RWPE1 (cell line): ENCODE results near the gene FUT3.

ENCODE experiments used
- CTCF ChIA-PET: fragments of 350-600 bp; sonication (Branson Sonifier 250); formaldehyde crosslinking; extraction: SDS; loops from one replicate; lab custom pipeline; 2021; lab: Yijun Ruan, JAX
- POLR2A ChIA-PET: fragments of 400-600 bp; formaldehyde crosslinking; extraction: SDS; loops from one replicate; lab custom pipeline; 2020; ENCODE audit warnings: antibody characterized with exemption; ENCODE audit not compliant: low non-redundant PET; lab: Yijun Ruan, JAX
- DNase-seq: peaks from one replicate; pipeline ENCODE4 v3.0.0; 2012; ENCODE audit warnings: low spot score
- H3K27ac ChIP-seq: fragments of 450-650 bp; 2 replicates; pipeline ENCODE4 v1.5.1; 2017
- CTCF ChIP-seq: fragments of 450-650 bp; conservative IDR thresholded peaks from 2 replicates; pipeline ENCODE4 v1.5.1; 2017; ENCODE audit warnings: low read depth, mild to moderate bottlenecking

Gene FUT3

GRCh38 chr19:5817218-5817617 is 34.0 kb downstream of the FUT3 start:
- POLR2A ChIA-PET = no interaction called here
- no peak for TF ChIP-seq CTCF
- CTCF ChIA-PET = no interaction called here
- no peak overlapping the region for H3K27ac ChIP-seq
- no peak for DNase-seq

DNA sequence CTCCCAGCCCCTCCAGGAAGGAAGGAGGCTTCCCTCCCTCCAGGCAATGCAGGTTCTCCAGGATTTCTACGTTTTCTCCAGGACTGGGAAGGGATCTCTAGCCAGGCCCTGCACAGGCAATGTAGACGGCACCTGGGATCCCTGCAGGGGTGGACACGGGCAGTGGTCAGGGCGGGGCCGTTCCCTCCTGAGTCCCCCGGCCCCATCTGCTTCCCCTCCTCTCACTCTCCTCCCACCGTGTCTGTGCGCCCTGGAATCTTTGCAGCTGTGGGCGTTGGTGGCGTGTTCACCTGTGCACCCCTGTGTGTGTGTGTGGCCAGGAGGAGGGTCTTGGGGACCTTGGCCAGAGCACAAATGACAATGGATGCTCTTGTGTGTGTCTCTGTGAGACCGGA is 36.4 kb downstream of the FUT3 start:
- TF ChIP-seq CTCF = no peak
- POLR2A ChIA-PET = no interaction called here
- H3K27ac ChIP-seq = no peak overlapping the region; the same call in 1 of the 2 replicates
- no peak for DNase-seq
- CTCF ChIA-PET = interaction anchor here (1.2 kb wide), 1 partner anchor 11 kb away, joined by 4 read pairs; no protein-coding TSS in a partner anchor

DNA sequence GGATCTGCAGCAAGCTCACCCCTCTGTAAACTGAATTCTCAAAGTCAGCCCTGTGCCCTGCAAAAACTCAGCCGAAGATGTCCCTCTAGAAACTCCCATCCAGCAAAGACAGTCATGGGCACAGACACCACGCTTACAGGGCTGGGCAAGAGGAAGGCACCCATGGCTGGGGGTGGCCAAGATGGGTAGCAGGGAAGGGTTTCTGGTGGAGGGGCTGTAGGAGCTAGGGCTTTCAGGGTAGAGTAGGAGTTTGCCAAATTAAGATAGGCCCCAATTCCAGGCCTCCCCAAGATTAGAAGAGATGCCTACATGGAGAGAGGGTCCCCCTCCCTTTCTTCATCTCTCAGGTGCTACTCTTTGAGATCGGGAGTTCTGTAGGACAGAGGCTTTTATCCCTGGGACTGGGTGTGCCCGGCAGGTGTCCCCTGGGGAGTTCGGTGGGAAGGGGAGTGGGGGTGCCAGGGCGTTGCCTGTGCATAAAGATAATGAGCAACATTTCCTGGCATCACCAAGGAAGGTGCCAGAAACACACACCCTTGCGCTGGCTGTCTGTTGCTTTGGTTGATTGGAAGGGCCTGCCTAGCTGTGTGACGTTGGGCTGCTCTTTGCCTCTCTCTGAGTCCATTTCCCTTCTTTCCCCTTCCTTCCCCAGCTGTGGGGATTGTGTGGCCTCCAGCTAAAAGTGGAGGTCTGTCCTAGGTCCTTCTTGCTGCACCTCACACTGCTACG is 37.0 kb downstream of the FUT3 start:
- no peak for DNase-seq
- TF ChIP-seq CTCF = no peak
- ChIA-PET CTCF (interaction anchor here (0.5 to 1.2 kb wide), 2 partner anchors 10 to 25 kb away, joined by 3 to 4 read pairs; partner anchors contain the start of gene FUT6), POLR2A (no interaction called here)
- H3K27ac ChIP-seq = no peak overlapping the region; the same call in 1 of the 2 replicates

DNA sequence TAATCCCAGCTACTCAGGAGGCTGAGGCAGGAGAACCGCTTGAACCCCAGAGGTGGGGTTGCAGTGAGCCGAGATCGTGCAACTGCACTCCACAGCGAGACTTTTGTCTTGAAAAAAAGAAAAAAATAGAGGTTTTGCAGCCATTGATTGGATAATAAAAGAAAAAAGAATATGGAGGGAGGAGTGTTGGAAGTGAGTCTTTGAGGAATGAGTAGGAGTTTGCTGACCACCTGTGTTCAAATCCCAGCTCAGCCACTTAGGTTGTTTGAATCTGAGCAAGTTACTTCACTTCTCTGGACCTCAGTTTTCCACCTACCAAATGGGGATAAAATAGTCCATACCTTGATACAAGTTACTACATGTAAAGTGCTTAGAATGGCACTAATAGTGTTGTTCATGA is 40.1 kb downstream of the FUT3 start:
- POLR2A ChIA-PET = no interaction called here
- CTCF ChIA-PET = no interaction called here
- DNase-seq = no peak
- TF ChIP-seq CTCF = no peak
- H3K27ac ChIP-seq = no peak overlapping the region

GRCh38 chr19:5809469-5809868 is 41.8 kb downstream of the FUT3 start:
- TF ChIP-seq CTCF = no peak
- POLR2A ChIA-PET = interaction anchor here (0.6 kb wide), 1 partner anchor 61 kb away, joined by 28 read pairs; no protein-coding TSS in a partner anchor
- H3K27ac ChIP-seq = peak overlapping the region; percentile 62
- CTCF ChIA-PET = interaction anchor here (0.6 to 1.0 kb wide), 3 partner anchors 14 to 343 kb away, joined by 3 to 6 read pairs (median 3); no protein-coding TSS in a partner anchor
- no peak for DNase-seq

DNA sequence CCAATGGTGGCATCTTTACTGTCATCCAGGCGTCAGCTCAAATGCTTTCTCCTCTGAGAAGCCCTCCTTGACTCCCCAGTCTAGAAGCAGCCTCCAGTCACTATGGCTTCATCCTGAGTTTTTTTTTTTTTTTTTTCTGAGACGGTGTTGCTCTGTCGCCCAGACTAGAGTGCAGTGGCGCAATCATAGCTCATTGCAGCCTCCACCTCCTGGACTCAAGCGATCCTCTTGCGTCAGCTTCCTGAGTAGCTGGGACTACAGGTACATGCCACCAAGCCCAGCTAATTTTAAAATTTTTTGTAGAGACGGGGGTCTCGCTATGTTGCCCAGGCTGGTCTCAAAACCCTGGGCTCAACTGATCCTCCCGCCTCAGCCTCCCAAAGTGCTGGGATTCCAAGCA is 42.2 kb downstream of the FUT3 start:
- DNase-seq = no peak
- TF ChIP-seq CTCF = no peak
- ChIA-PET POLR2A (interaction anchor here (0.6 kb wide), 1 partner anchor 60 kb away, joined by 28 read pairs; no protein-coding TSS in a partner anchor), CTCF (interaction anchor here (0.9 to 1.0 kb wide), 2 partner anchors 14 to 15 kb away, joined by 4 to 6 read pairs; no protein-coding TSS in a partner anchor)
- peak overlapping the region; percentile 62 for H3K27ac ChIP-seq
